ENCODE results near the gene TM9SF1. TPM values are rescaled to one million over a fixed set of nuclear protein-coding genes. Genes with fewer than 3 reads are reported as not detected.
A peak's percentile ranks its signal among the peaks of the same experiment; 100 is the strongest.

Gene TM9SF1
- total RNA-seq, 1 experiment from 2014 or later: 41.9 TPM

GRCh38 chr14:24162093-24162492, 33.1 kb downstream of the TM9SF1 start:
- H3K4me3 Mint-ChIP-seq (ENCODE audit: unreplicated experiment): peak overlapping the region; percentile 77
- CTCF ChIA-PET: interaction anchor here (0.7 to 2.3 kb wide), 3 partner anchors 15 to 58 kb away, joined by 6 to 47 read pairs (median 26); partner anchors contain the start of genes DCAF11, NRL, PSME2 and RNF31
- Histone ChIP-seq H3K4me3 (ENCODE audit: low read depth, low read length) (no peak overlapping the region), H3K9me3 (no peaks in the 10 kb centered on the region), H3K27me3 (replicated peaks; ENCODE audit: control insufficient read depth, insufficient read depth, low read length) (no peaks in the 10 kb centered on the region), H3K4me1 (peaks cover 12% of the 10 kb centered on the region), H3K36me3 (ENCODE audit: control insufficient read depth, insufficient read depth, low read length) (peaks cover 2% of the 10 kb centered on the region)
- TF ChIP-seq CTCF (IDR thresholded peaks at IDR 0.05; ENCODE audit: insufficient read depth in 1 of 2, low read depth in 1 of 2, low read length in 1 of 2, severe bottlenecking in 1 of 2, unreplicated experiment in 1 of 2): no peak
- BruUV-seq (replicated peaks): no TSS peak
- H3K27me3 Mint-ChIP-seq (ENCODE audit: insufficient read depth, unreplicated experiment): no peaks in the 10 kb centered on the region
- intact Hi-C loops (cut with micrococcal nuclease; ENCODE audit: unreplicated experiment): no loop called here
- no peaks in the 10 kb centered on the region for H3K9me3 Mint-ChIP-seq (ENCODE audit: unreplicated experiment)
- DNase-seq: no peak
- H3K36me3 Mint-ChIP-seq (ENCODE audit: insufficient read depth, unreplicated experiment): peaks cover 38% of the 10 kb centered on the region
- POLR2A ChIA-PET: interaction anchor here (0.6 to 2.5 kb wide), 5 partner anchors 15 to 106 kb away, joined by 3 to 16 read pairs (median 7); partner anchors contain the start of genes DCAF11, NRL, PSME1 and PSME2
- H3K4me1 Mint-ChIP-seq (ENCODE audit: low read depth, unreplicated experiment): peaks cover 6% of the 10 kb centered on the region
- no peak overlapping the region for H3K27ac Mint-ChIP-seq (ENCODE audit: unreplicated experiment)

- Histone ChIP-seq H3K9me3 (no peaks in the 10 kb centered on the region), H3K4me3 (ENCODE audit: low read depth, low read length) (peak within 1 kb of the TSS; percentile 29), H3K27me3 (replicated peaks; ENCODE audit: control insufficient read depth, insufficient read depth, low read length) (no peaks in the 10 kb centered on the region), H3K4me1 (peaks cover 12% of the 10 kb centered on the region), H3K36me3 (ENCODE audit: control insufficient read depth, insufficient read depth, low read length) (peaks cover 2% of the 10 kb centered on the region)
- BruUV-seq (replicated peaks): TSS peak; percentile 62
- DNase-seq: peak; percentile 95 to 96
- intact Hi-C loops (cut with micrococcal nuclease; ENCODE audit: unreplicated experiment): loop anchor here (1.0 kb wide), 7 partner anchors 14 to 147 kb away; partner anchors contain the start of genes DCAF11, EMC9, IPO4 and NRL
- H3K27ac Mint-ChIP-seq (ENCODE audit: unreplicated experiment): peak within 1 kb of the TSS; percentile 82
- ChIA-PET POLR2A (interaction anchor here (0.6 to 2.5 kb wide), 8 partner anchors 10 to 107 kb away, joined by 3 to 16 read pairs (median 6); partner anchors contain the start of genes DCAF11, EMC9, NRL and PCK2), CTCF (interaction anchor here (0.6 to 2.3 kb wide), 20 partner anchors 11 to 1183 kb away, joined by 3 to 47 read pairs (median 4); partner anchors contain the start of genes CHMP4A, CIDEB, DCAF11 and EMC9)
- H3K27me3 Mint-ChIP-seq (ENCODE audit: insufficient read depth, unreplicated experiment): no peaks in the 10 kb centered on the region
- peaks cover 45% of the 10 kb centered on the region for H3K36me3 Mint-ChIP-seq (ENCODE audit: insufficient read depth, unreplicated experiment)
- TF ChIP-seq CTCF (IDR thresholded peaks at IDR 0.05; ENCODE audit: insufficient read depth in 1 of 2, low read depth in 1 of 2, low read length in 1 of 2, severe bottlenecking in 1 of 2, unreplicated experiment in 1 of 2): peak; percentile 88
- no peaks in the 10 kb centered on the region for H3K9me3 Mint-ChIP-seq (ENCODE audit: unreplicated experiment)
- peak within 1 kb of the TSS; percentile 77 for H3K4me3 Mint-ChIP-seq (ENCODE audit: unreplicated experiment)
- H3K4me1 Mint-ChIP-seq (ENCODE audit: low read depth, unreplicated experiment): peaks cover 6% of the 10 kb centered on the region
Measured at GRCh38 chr14:24160850-24161804, 34.1 kb downstream of the TM9SF1 start, which contains the start of gene IRF9. IRF9 (plus strand) TSS chr14:24161265; CDS start chr14:24162145, 880 bp downstream.

GRCh38 chr14:24160499-24160849, 34.8 kb downstream of the TM9SF1 start:
- BruUV-seq (replicated peaks): no TSS peak
- TF ChIP-seq CTCF (IDR thresholded peaks at IDR 0.05; ENCODE audit: insufficient read depth in 1 of 2, low read depth in 1 of 2, low read length in 1 of 2, severe bottlenecking in 1 of 2, unreplicated experiment in 1 of 2): no peak
- Mint-ChIP-seq H3K27me3 (ENCODE audit: insufficient read depth, unreplicated experiment) (no peaks in the 10 kb centered on the region), H3K4me1 (ENCODE audit: low read depth, unreplicated experiment) (peaks cover 6% of the 10 kb centered on the region), H3K27ac (ENCODE audit: unreplicated experiment) (peak overlapping the region; percentile 82), H3K36me3 (ENCODE audit: insufficient read depth, unreplicated experiment) (peaks cover 51% of the 10 kb centered on the region), H3K9me3 (ENCODE audit: unreplicated experiment) (no peaks in the 10 kb centered on the region), H3K4me3 (ENCODE audit: unreplicated experiment) (no peak overlapping the region)
- Histone ChIP-seq H3K4me3 (ENCODE audit: low read depth, low read length) (no peak overlapping the region), H3K27me3 (replicated peaks; ENCODE audit: control insufficient read depth, insufficient read depth, low read length) (no peaks in the 10 kb centered on the region), H3K36me3 (ENCODE audit: control insufficient read depth, insufficient read depth, low read length) (peaks cover 2% of the 10 kb centered on the region), H3K9me3 (no peaks in the 10 kb centered on the region), H3K4me1 (peaks cover 12% of the 10 kb centered on the region)
- POLR2A ChIA-PET: interaction anchor here (1.0 to 2.5 kb wide), 5 partner anchors 14 to 67 kb away, joined by 5 to 16 read pairs (median 8); partner anchors contain the start of genes DCAF11, EMC9, NRL and PCK2
- CTCF ChIA-PET: interaction anchor here (1.0 to 2.3 kb wide), 10 partner anchors 13 to 572 kb away, joined by 3 to 47 read pairs (median 9); partner anchors contain the start of genes CIDEB, DCAF11, EMC9 and NRL
- intact Hi-C loops (cut with micrococcal nuclease; ENCODE audit: unreplicated experiment): no loop called here
- DNase-seq: no peak

All from Caco-2 (cell line).